Amniotic epithelial cell (primary cell): Measurements from ENCODE around the gene MAGI2.

ENCODE experiments used
- DNase-seq: peaks from one replicate; pipeline ENCODE4 v3.0.0-alpha.2; 2010; ENCODE audit warnings: low read depth

MAGI2 gene

GRCh38 chr7:79301419-79301818 is 152.0 kb downstream of the MAGI2 start:
- no peak for DNase-seq

GRCh38 chr7:79300573-79300972 is 152.9 kb downstream of the MAGI2 start:
- no peak for DNase-seq

GRCh38 chr7:79298145-79298760 is 155.2 kb downstream of the MAGI2 start:
- peak; percentile 75 for DNase-seq

GRCh38 chr7:79296553-79297320 is 156.7 kb downstream of the MAGI2 start:
- DNase-seq: no peak

- no peak for DNase-seq
Measured at GRCh38 chr7:79293655-79294142, 159.8 kb downstream of the MAGI2 start.

GRCh38 chr7:79292834-79293233 is 160.6 kb downstream of the MAGI2 start:
- no peak for DNase-seq

GRCh38 chr7:79291498-79291865 is 162.0 kb downstream of the MAGI2 start:
- no peak for DNase-seq

GRCh38 chr7:79290841-79291497 is 162.5 kb downstream of the MAGI2 start:
- peak; percentile 52 for DNase-seq

GRCh38 chr7:79290398-79290797 is 163.1 kb downstream of the MAGI2 start:
- DNase-seq: no peak

- no peak for DNase-seq
Measured at GRCh38 chr7:79288655-79289054, 164.8 kb downstream of the MAGI2 start.

- no peak for DNase-seq
Measured at GRCh38 chr7:79287981-79288380, 165.5 kb downstream of the MAGI2 start.

GRCh38 chr7:79286181-79286580 is 167.3 kb downstream of the MAGI2 start:
- no peak for DNase-seq

GRCh38 chr7:79285756-79286155 is 167.7 kb downstream of the MAGI2 start:
- no peak for DNase-seq

- no peak for DNase-seq
Measured at GRCh38 chr7:79284211-79284610, 169.3 kb downstream of the MAGI2 start.

- DNase-seq: peak; percentile 78
Measured at GRCh38 chr7:79282882-79283602, 170.4 kb downstream of the MAGI2 start.

GRCh38 chr7:79282070-79282694 is 171.3 kb downstream of the MAGI2 start:
- peak; percentile 83 for DNase-seq

GRCh38 chr7:79281426-79281825 is 172.0 kb downstream of the MAGI2 start:
- DNase-seq: no peak

GRCh38 chr7:79272938-79273337 is 180.5 kb downstream of the MAGI2 start:
- DNase-seq: peak; percentile 77

GRCh38 chr7:79272066-79272669 is 181.3 kb downstream of the MAGI2 start:
- DNase-seq: peak; percentile 53

- no peak for DNase-seq
Measured at GRCh38 chr7:79268730-79269129, 184.7 kb downstream of the MAGI2 start.

GRCh38 chr7:79258826-79259225 is 194.6 kb downstream of the MAGI2 start:
- no peak for DNase-seq

GRCh38 chr7:79257959-79258358 is 195.5 kb downstream of the MAGI2 start:
- no peak for DNase-seq
